BLaER1 (cell line): ENCODE measurements around the gene MYL3.
"Not testable (repeated sequence)": the region's sequence is repeated elsewhere in the genome, so short reads cannot be mapped to it uniquely, and the experiment has no call there.

Experiments used
- H3K27ac ChIP-seq: shearing (Covaris generic); formaldehyde crosslinking; 2 replicates; pipeline ENCODE4 v1.8.1; 2022
- H3K27me3 ChIP-seq: shearing (Covaris generic); formaldehyde crosslinking; 2 replicates; pipeline ENCODE4 v1.8.1; 2022
- H3K36me3 ChIP-seq: shearing (Covaris generic); formaldehyde crosslinking; 2 replicates; pipeline ENCODE4 v1.8.1; 2022
- H3K4me1 ChIP-seq: shearing (Covaris generic); formaldehyde crosslinking; 2 replicates; pipeline ENCODE4 v1.8.1; 2022
- H3K4me2 ChIP-seq: shearing (Covaris generic); formaldehyde crosslinking; 2 replicates; pipeline ENCODE4 v1.8.1; 2022
- H3K4me3 ChIP-seq: shearing (Covaris generic); formaldehyde crosslinking; 2 replicates; pipeline ENCODE4 v1.8.1; 2022
- H3K9ac ChIP-seq: shearing (Covaris generic); formaldehyde crosslinking; 2 replicates; pipeline ENCODE4 v1.8.1; 2022
- H3K9me3 ChIP-seq: shearing (Covaris generic); formaldehyde crosslinking; 2 replicates; pipeline ENCODE4 v1.8.1; 2022
- H4K20me1 ChIP-seq: shearing (Covaris generic); formaldehyde crosslinking; 2 replicates; pipeline ENCODE4 v1.8.1; 2022
- Cebpa-rat ChIP-seq: shearing (Covaris generic); IDR thresholded peaks from 2 replicates; pipeline ENCODE4 v1.8.1; 2022

Gene MYL3

DNA sequence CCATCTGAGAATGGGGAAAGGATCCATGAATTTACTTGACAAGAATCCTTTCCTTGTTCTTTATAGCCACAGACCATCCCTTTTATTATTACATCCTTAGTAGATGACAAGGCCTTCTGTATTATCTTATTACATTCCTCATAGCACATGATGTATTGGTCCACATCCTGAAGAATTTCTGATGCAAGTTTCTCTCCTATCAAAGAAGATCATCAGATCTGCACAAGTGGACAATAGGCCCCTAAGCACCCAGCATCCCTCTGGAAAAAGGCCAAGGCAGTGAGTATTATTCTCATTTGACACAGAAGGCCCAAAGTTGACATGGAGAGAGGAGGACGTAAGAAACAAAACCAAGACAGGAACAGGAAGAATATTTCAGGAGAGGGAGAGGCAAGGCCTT is 31.4 kb downstream of the MYL3 start:
- no peaks in the 10 kb centered on the region for H3K4me1 ChIP-seq
- peaks cover 11% of the 10 kb centered on the region for H3K9me3 ChIP-seq
- no peak overlapping the region for H3K4me3 ChIP-seq
- H3K36me3 ChIP-seq: no peaks in the 10 kb centered on the region
- H3K27ac ChIP-seq: no peak overlapping the region
- no peak overlapping the region for H3K4me2 ChIP-seq
- no peak overlapping the region for H3K9ac ChIP-seq
- no peaks in the 10 kb centered on the region for H4K20me1 ChIP-seq
- TF ChIP-seq Cebpa-rat: no peak
- no peaks in the 10 kb centered on the region for H3K27me3 ChIP-seq

DNA sequence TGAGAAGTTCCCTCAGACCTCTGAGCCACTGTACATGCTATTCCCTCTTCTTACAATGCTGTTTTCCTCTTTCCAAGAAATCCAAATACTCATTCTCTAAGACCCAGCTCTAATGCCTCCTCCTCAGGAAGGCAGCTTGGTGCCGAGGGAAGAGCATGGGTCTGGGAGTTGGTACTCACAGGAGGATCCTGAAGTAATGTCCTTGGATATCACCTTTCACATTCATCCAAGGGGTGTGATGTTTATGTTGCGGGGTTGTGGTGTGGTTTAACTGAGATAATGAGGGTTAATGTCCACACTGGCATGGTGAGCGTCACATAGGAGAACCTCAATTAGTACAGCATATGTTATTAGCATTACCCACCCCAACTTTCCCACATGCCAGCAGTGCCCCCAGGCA is 31.9 kb downstream of the MYL3 start:
- no peaks in the 10 kb centered on the region for H4K20me1 ChIP-seq
- H3K9ac ChIP-seq: no peak overlapping the region
- no peaks in the 10 kb centered on the region for H3K4me1 ChIP-seq
- no peak overlapping the region for H3K4me3 ChIP-seq
- no peaks in the 10 kb centered on the region for H3K36me3 ChIP-seq
- no peak overlapping the region for H3K27ac ChIP-seq
- no peaks in the 10 kb centered on the region for H3K27me3 ChIP-seq
- peaks cover 11% of the 10 kb centered on the region for H3K9me3 ChIP-seq
- TF ChIP-seq Cebpa-rat: no peak
- no peak overlapping the region for H3K4me2 ChIP-seq

DNA sequence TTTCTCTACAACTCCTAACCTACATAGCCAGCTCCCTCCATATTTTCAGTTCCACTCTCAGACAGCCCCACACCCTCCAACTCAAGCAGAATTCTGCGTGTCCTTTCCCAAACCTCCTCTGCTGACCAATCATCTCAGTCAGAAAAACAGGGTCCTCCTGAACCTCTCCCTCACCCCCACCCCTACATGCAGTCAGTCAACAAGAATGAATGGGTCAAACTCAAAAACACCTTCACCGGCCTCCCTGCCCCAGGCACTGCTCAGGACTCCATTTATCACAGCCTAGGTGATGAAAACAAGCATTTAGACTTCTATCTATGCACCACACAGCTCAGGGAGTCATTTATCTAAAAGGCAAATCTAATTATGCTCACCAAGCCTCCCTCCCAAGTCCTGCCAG is 32.4 kb downstream of the MYL3 start:
- Histone ChIP-seq H3K27ac (no peak overlapping the region), H3K9ac (no peak overlapping the region), H3K9me3 (peaks cover 11% of the 10 kb centered on the region), H3K27me3 (no peaks in the 10 kb centered on the region), H3K4me3 (no peak overlapping the region), H3K4me1 (no peaks in the 10 kb centered on the region), H3K36me3 (no peaks in the 10 kb centered on the region), H4K20me1 (no peaks in the 10 kb centered on the region), H3K4me2 (no peak overlapping the region)
- TF ChIP-seq Cebpa-rat: no peak

DNA sequence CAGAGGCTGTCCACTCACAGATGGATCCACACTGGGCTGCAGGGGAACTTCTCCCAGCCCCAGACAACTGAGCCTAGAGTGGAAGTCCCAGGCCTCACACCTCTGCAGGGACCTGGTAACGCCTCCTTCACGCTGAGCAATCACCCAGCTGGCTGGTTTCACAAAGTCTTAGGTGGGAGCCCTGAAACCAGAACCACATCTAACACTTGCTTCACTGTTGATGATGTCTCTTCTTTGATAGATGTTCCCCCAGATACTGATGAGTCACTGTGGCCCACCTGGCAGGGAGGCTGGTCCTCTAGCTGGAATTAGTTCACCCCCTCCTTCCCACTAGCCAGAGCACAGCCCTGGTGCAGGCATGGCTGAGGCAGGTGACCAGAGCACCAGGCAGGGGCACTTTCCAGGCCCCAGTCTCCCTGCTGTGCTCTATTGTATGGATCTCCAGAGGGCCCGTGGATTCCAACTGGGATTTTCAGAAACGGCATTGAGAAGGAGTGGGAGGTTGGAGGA is 33.5 kb downstream of the MYL3 start:
- Histone ChIP-seq H3K27me3 (no peaks in the 10 kb centered on the region), H3K9ac (no peak overlapping the region), H3K27ac (no peak overlapping the region), H3K36me3 (no peaks in the 10 kb centered on the region), H3K4me3 (no peak overlapping the region), H4K20me1 (no peaks in the 10 kb centered on the region), H3K4me1 (no peaks in the 10 kb centered on the region), H3K4me2 (no peak overlapping the region), H3K9me3 (peaks cover 11% of the 10 kb centered on the region)
- TF ChIP-seq Cebpa-rat: no peak

DNA sequence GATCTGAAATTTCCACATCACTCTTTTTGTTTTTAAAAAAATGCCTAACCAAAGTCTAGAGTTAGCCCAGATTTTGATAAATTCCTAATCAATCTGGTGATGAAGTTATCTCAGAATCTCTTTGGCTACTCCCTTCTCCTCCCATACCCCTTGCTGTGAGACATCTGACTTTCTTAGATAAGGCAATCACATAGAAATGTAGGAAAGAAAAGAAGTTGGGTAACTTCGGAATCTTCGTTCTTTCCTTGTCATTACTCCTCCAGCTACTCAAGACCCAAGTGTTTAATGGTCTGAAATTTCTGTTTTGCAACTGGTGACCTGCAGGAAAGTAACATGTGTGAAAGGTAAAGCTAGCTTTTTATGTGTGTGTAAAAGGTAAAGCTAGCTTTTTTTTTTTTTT is 37.8 kb downstream of the MYL3 start:
- Histone ChIP-seq H3K4me2 (no peak overlapping the region), H4K20me1 (no peaks in the 10 kb centered on the region), H3K4me3 (no peak overlapping the region), H3K27ac (no peak overlapping the region), H3K9ac (no peak overlapping the region), H3K9me3 (peaks cover 34% of the 10 kb centered on the region), H3K4me1 (no peaks in the 10 kb centered on the region), H3K36me3 (no peaks in the 10 kb centered on the region), H3K27me3 (no peaks in the 10 kb centered on the region)
- TF ChIP-seq Cebpa-rat: no peak

DNA sequence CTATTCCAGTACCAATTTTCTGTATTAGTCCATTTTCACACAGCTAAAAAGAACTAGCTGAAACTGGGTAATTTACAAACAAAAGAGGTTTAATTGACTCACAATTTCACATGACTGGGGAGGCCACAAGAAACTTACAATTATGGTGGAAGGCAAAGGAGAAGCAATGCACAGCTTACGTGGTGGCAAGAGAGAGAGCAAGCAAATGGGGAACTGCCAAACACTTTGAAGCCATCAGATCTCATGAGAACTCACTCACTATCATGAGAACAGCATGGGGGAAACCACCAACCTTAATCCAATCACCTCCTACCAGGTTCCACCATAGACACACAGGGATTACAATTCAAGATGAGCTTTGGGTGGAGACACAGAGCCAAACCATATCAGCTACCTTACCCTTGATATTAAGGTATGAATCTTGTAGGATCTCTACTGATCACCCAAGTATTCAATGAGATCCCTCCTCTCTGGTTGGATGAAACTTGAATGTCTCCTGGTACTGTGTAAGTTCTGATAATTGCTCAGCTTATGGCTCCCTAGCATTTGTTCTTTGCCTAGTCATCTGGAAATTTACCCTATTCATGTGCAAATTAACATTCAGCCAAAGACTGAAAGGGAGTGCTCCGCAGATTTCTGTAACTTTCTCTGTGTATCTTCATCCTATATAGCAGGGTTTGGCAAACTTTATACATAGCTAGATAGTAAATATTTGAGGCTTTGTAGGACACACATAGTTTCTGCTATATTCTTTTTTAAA is 38.9 kb downstream of the MYL3 start:
- H3K9me3 ChIP-seq: peaks cover 41% of the 10 kb centered on the region
- H3K9ac ChIP-seq: no peak overlapping the region
- no peak overlapping the region for H3K4me2 ChIP-seq
- H3K36me3 ChIP-seq: no peaks in the 10 kb centered on the region
- H3K27ac ChIP-seq: no peak overlapping the region
- no peaks in the 10 kb centered on the region for H3K27me3 ChIP-seq
- H3K4me3 ChIP-seq: no peak overlapping the region
- H3K4me1 ChIP-seq: no peaks in the 10 kb centered on the region
- H4K20me1 ChIP-seq: no peaks in the 10 kb centered on the region
- no peak for TF ChIP-seq Cebpa-rat

DNA sequence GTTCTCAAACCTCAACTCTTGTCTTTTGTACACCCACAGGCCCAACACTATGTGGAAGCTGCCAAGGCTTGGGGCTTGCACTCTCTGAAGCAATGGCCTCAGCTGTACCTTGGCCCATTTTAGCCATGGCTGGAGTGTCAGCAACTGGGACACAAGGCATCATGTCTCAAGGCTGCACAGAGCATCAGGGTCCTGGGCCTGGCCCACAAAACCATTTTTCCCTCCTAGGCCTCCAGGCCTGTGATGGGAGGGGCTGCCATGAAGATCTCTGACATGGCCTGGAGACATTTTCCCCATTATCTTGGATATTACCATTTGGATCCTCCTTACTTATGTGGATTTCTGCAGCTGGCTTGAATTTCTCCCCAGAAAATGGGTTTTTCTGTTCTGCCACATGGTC is 39.9 kb downstream of the MYL3 start:
- peaks cover 41% of the 10 kb centered on the region for H3K9me3 ChIP-seq
- not testable (repeated sequence) for H3K4me3 ChIP-seq, H3K27me3 ChIP-seq, H3K27ac ChIP-seq, H3K9ac ChIP-seq, H3K36me3 ChIP-seq, H4K20me1 ChIP-seq, H3K4me2 ChIP-seq, H3K4me1 ChIP-seq

DNA sequence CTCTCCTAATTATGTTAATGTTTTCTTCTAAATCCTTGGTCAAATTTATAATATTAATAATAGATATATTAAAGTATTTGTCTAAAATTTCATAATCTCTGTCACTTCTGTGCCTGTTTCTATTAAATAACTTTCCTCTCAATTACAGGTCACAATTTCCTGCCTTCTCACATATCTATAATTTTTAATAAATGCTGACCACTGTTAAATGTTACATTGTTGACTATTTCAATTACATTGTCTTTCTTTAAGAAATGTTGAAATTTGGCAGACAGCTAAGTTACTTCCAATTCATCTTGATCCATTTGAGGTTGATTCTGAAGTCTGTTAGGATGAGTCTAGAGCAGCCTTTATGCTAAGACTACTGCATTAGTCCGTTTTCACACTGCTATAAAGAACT is 41.7 kb downstream of the MYL3 start:
- Histone ChIP-seq H3K27me3 (no peaks in the 10 kb centered on the region), H3K36me3 (no peaks in the 10 kb centered on the region), H3K9me3 (peaks cover 41% of the 10 kb centered on the region), H3K4me1 (no peaks in the 10 kb centered on the region), H3K27ac (no peak overlapping the region), H4K20me1 (no peaks in the 10 kb centered on the region), H3K9ac (no peak overlapping the region), H3K4me3 (no peak overlapping the region), H3K4me2 (no peak overlapping the region)
- no peak for TF ChIP-seq Cebpa-rat

DNA sequence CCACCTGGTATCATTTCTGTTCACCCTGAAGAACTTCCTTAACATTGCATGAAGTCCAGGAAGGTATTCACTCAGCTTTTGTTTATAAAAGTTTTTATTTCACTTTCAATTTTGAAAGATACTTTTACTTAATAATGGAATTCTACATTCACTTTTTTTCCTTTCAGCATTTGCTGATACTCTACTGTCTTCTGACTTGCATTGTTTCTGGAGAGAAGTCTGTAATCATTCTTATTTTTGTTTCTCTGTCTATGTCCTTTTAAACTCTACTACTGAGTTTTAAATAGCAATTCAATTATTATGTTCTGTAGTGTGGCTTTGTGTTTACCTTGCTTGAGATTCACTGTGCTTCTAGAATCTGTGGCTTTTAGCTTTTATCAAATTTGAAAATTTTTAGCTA is 42.4 kb downstream of the MYL3 start:
- Histone ChIP-seq H3K9me3 (peaks cover 41% of the 10 kb centered on the region), H4K20me1 (no peaks in the 10 kb centered on the region), H3K27ac (no peak overlapping the region), H3K4me3 (no peak overlapping the region), H3K4me2 (no peak overlapping the region), H3K27me3 (no peaks in the 10 kb centered on the region), H3K36me3 (no peaks in the 10 kb centered on the region), H3K9ac (no peak overlapping the region), H3K4me1 (no peaks in the 10 kb centered on the region)
- TF ChIP-seq Cebpa-rat: no peak

DNA sequence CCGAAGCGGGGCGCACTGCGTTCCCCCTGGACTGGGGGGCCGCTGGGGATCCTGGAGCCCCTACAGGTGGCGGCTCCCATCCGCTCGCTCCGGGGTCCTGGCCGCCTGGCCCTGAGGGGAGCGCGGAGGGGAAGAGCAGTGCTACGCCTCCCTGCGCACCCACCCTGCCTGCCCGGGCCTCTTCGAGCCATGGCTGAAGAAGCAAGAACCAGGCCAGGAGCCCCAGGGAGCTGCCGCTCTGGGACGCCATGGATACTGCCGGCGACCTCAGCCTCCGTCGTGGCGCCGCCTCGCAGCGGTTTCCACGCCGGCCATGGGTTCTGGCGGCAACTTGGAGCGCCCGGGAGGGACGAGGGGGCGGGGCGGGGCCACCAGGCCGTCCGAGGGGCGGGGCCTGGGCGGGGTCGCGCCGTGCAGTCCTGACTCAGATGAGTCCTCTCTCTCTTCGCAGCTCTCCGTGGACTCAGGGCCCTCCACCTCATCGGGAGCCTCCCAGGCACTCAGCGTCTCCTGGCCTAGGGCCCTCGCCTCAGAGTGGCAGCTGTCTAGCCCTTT is 50.9 kb downstream of the MYL3 start:
- peak overlapping the region; percentile 66 for H3K4me2 ChIP-seq
- H3K9ac ChIP-seq: no peak overlapping the region
- H3K4me3 ChIP-seq: peak overlapping the region; percentile 22; the same call in 1 of the 2 replicates

More for the DNA sequence above, 50.9 kb downstream of the MYL3 start:
- Histone ChIP-seq H4K20me1 (no peaks in the 10 kb centered on the region), H3K36me3 (no peaks in the 10 kb centered on the region), H3K9me3 (no peaks in the 10 kb centered on the region), H3K27me3 (peaks cover 11% of the 10 kb centered on the region; the same call in 1 of the 2 replicates), H3K4me1 (no peaks in the 10 kb centered on the region), H3K27ac (no peak overlapping the region)
- TF ChIP-seq Cebpa-rat: no peak
